GM12878 (cell line): ENCODE data around the gene KIRREL2. TPM values are rescaled to one million over a fixed set of nuclear protein-coding genes. Genes with fewer than 3 reads are reported as not detected.

Experiments used
- ATAC-seq: fragments of 200-7000 bp; cut with Tn5 transposase; 3 replicates; pipeline ENCODE4 v1.9.1; 2020; ENCODE audit warnings: mild to moderate bottlenecking, moderate library complexity
- BruUV-seq: library from RNA; stranded (reverse); fragments of 400-500 nt; replicated peaks from 2 replicates; lab custom pipeline; 2021; lab: Mats Ljungman, UMichigan
- CTCF ChIA-PET: fragments of 300-600 bp; sonication (Branson Sonifier 250); formaldehyde crosslinking; extraction: SDS; loops from one replicate; lab custom pipeline; 2021; ENCODE audit warnings: inconsistent platforms; lab: Yijun Ruan, JAX
- POLR2A ChIA-PET: fragments of 350-600 bp; formaldehyde crosslinking; extraction: SDS; loops from one replicate; lab custom pipeline; 2021; ENCODE audit warnings: inconsistent platforms; lab: Charles Lee
- RAD21 ChIA-PET: fragments of 300-600 bp; sonication (Branson Sonifier 250); formaldehyde crosslinking; loops from one replicate; lab custom pipeline; 2023; ENCODE audit warnings: antibody characterized with exemption; ENCODE audit not compliant: unreplicated experiment; lab: Charles Lee
- SMC1A ChIA-PET: fragments of 300-600 bp; sonication (Branson Sonifier 250); formaldehyde crosslinking; loops from one replicate; lab custom pipeline; 2023; ENCODE audit not compliant: unreplicated experiment, uncharacterized antibody; lab: Charles Lee
- DNase-seq: peaks from one replicate; pipeline ENCODE4 v3.0.0-alpha.2; 2011; ENCODE audit warnings: low read depth, low spot score
- FAIRE-seq: peaks from 3 replicates; lab custom pipeline; 2011; peaks lifted over from hg19 to GRCh38; lab: Jason Lieb, UNC
- H2AFZ ChIP-seq: 2 replicates; pipeline ENCODE4 v1.6.0; 2011; ENCODE audit warnings: low read depth, low read length, control low read depth; ENCODE audit not compliant: control insufficient read depth
- H3K27ac ChIP-seq: 2 replicates; pipeline ENCODE4 v1.5.1; 2011; ENCODE audit warnings: control low read depth; ENCODE audit not compliant: control insufficient read depth, insufficient read depth
- H3K27me3 ChIP-seq, 2 experiments: replicated peaks in 1 of 2; 2 replicates each; pipeline versions ENCODE4 v1.6.0 to v1.6.1; 2011; ENCODE audit warnings: low read length in 1 of 2; ENCODE audit not compliant: control insufficient read depth in 2 of 2, insufficient read depth in 2 of 2
- H3K36me3 ChIP-seq, 2 experiments: 2 replicates each; pipeline ENCODE4 v1.5.1; 2011; ENCODE audit warnings: low read length in 1 of 2; ENCODE audit not compliant: control insufficient read depth in 2 of 2, insufficient read depth in 2 of 2
- H3K4me1 ChIP-seq: 2 replicates; pipeline ENCODE4 v1.6.1; 2011; ENCODE audit warnings: mild to moderate bottlenecking, low read length, moderate library complexity, mixed read lengths; ENCODE audit not compliant: control insufficient read depth, insufficient read depth
- H3K4me2 ChIP-seq: 2 replicates; pipeline ENCODE4 v1.6.0; 2011; ENCODE audit warnings: control low read depth; ENCODE audit not compliant: control insufficient read depth, insufficient read depth
- H3K4me3 ChIP-seq: fragments of 200-600 bp; sonication (generic); 2 replicates; pipeline ENCODE4 v1.5.1; 2016
- H3K79me2 ChIP-seq: 2 replicates; pipeline ENCODE4 v1.6.0; 2011; ENCODE audit warnings: low read length; ENCODE audit not compliant: control insufficient read depth, insufficient read depth
- H3K9ac ChIP-seq: 2 replicates; pipeline ENCODE4 v1.8.0; 2011; ENCODE audit warnings: low read length, control low read depth, mixed read lengths; ENCODE audit not compliant: control insufficient read depth, insufficient read depth
- H3K9me3 ChIP-seq: replicated peaks from 3 replicates; pipeline ENCODE4 v1.5.1; 2011; ENCODE audit warnings: mild to moderate bottlenecking, low read length; ENCODE audit not compliant: control insufficient read depth, insufficient read depth
- H4K20me1 ChIP-seq: 2 replicates; pipeline ENCODE4 v1.6.0; 2011; ENCODE audit not compliant: control insufficient read depth, insufficient read depth
- CBFB ChIP-seq: IDR thresholded peaks from 2 replicates; pipeline ENCODE4 v1.6.1; 2016; ENCODE audit warnings: antibody characterized with exemption, low read depth
- CBX5 ChIP-seq: sonication (generic); IDR thresholded peaks from 2 replicates; pipeline ENCODE4 v1.6.1; 2016; ENCODE audit warnings: low read depth, moderate library complexity, mild to moderate bottlenecking, inconsistent platforms
- CREB1 ChIP-seq: IDR thresholded peaks from 2 replicates; pipeline ENCODE4 v1.6.1; 2012; ENCODE audit warnings: low read depth, mild to moderate bottlenecking, inconsistent platforms
- EED ChIP-seq: sonication (generic); IDR thresholded peaks from 2 replicates; pipeline ENCODE4 v1.6.1; 2016; ENCODE audit warnings: antibody characterized with exemption, low read depth
- EP300 ChIP-seq, 2 experiments: fragments of 150-350 bp in 1 of 2; IDR thresholded peaks; 2 replicates each; pipeline ENCODE4 v1.6.1; 2011 to 2012; ENCODE audit warnings: low read depth in 2 of 2, low read length in 2 of 2, borderline replicate concordance in 1 of 2, improper control_type of control experiment in 1 of 2, inconsistent platforms in 1 of 2; ENCODE audit not compliant: control insufficient read depth in 1 of 2
- ETV6 ChIP-seq, 2 experiments: fragments of 450-650 bp in 1 of 2; IDR thresholded peaks in 1 of 2; conservative IDR thresholded peaks in 1 of 2; 2 replicates each; pipeline ENCODE4 v1.6.1; 2014; ENCODE audit warnings: antibody characterized with exemption in 1 of 2, borderline replicate concordance in 1 of 2, low read depth in 1 of 2, mild to moderate bottlenecking in 1 of 2, moderate library complexity in 1 of 2
- EZH2 ChIP-seq: IDR thresholded peaks from 2 replicates; pipeline ENCODE4 v1.6.1; 2012; ENCODE audit warnings: low read depth, mild to moderate bottlenecking, control low read depth, inconsistent platforms, low read length, borderline replicate concordance; ENCODE audit not compliant: control insufficient read depth
- HCFC1 ChIP-seq: fragments of 150-350 bp; IDR thresholded peaks from 2 replicates; pipeline ENCODE4 v1.6.1; 2014; ENCODE audit warnings: low read length
- JUND ChIP-seq: IDR thresholded peaks from 2 replicates; pipeline ENCODE4 v1.6.1; 2012; ENCODE audit warnings: low read depth, mild to moderate bottlenecking, low read length, improper control_type of control experiment, moderate library complexity
- MEF2A ChIP-seq: IDR thresholded peaks from 2 replicates; pipeline ENCODE4 v1.6.1; 2011; ENCODE audit warnings: low read depth, mild to moderate bottlenecking, low read length, moderate library complexity; ENCODE audit not compliant: insufficient read depth
- POLR2A ChIP-seq: IDR thresholded peaks from 2 replicates; pipeline ENCODE4 v1.6.1; 2011; ENCODE audit warnings: low read depth, mild to moderate bottlenecking, low read length
- POU2F2 ChIP-seq: IDR thresholded peaks from 3 replicates; pipeline ENCODE4 v1.6.1; 2011; ENCODE audit warnings: low read depth, mild to moderate bottlenecking, low read length, borderline replicate concordance
- RCOR1 ChIP-seq: conservative IDR thresholded peaks from 2 replicates; pipeline ENCODE4 v1.6.1; 2012; ENCODE audit warnings: low read depth, low read length, improper control_type of control experiment
- SMARCA5 ChIP-seq: fragments of 450-650 bp; IDR thresholded peaks from 2 replicates; pipeline ENCODE4 v1.6.1; 2017; ENCODE audit warnings: mild to moderate bottlenecking
- SPI1 ChIP-seq: IDR thresholded peaks from 2 replicates; pipeline ENCODE4 v1.6.1; 2011; ENCODE audit warnings: low read depth, mild to moderate bottlenecking, low read length, moderate library complexity, borderline replicate concordance; ENCODE audit not compliant: insufficient read depth
- SRF ChIP-seq, 2 experiments: IDR thresholded peaks; 2 replicates each; pipeline ENCODE4 v1.6.1; 2011; ENCODE audit warnings: low read depth in 2 of 2, low read length in 2 of 2, mild to moderate bottlenecking in 1 of 2, moderate library complexity in 1 of 2
- ZNF217 ChIP-seq: fragments of 450-650 bp; IDR thresholded peaks from 2 replicates; pipeline ENCODE4 v1.6.1; 2017; ENCODE audit warnings: antibody characterized with exemption, mild to moderate bottlenecking
- WGBS: methylation state at CpG from one replicate; pipeline ENCODE4 v1.1.6; 2016; ENCODE audit warnings: low lambda C conversion rate; ENCODE audit not compliant: insufficient replicate concordance, insufficient coverage; ENCODE audit errors: missing lambda C conversion rate; 5-methylcytosine and 5-hydroxymethylcytosine counted together
- in situ Hi-C: fragments of 300-500 bp; cut with MboI; formaldehyde crosslinking; loops from 9 replicates; pipeline ENCODE4 v1.14.3; 2018; ENCODE audit warnings: mixed read lengths
- intact Hi-C: fragments of 100-400 bp; cut with micrococcal nuclease; formaldehyde crosslinking; loops from one replicate; pipeline ENCODE4 v1.14.2; 2022; ENCODE audit not compliant: unreplicated experiment
- polyA plus RNA-seq, 11 experiments: library from polyadenylated mRNA; depleted of rRNA in 4 of 11; unstranded in 6 of 11; stranded (reverse) in 5 of 11; fragments of >200 nt; fragmentation: Nextera tagmentation in 4 of 11; fragmentation: Illumina TruSeq in 1 of 11; extraction: Ambion mirVana in 4 of 11; extraction: Trizol in 1 of 11; gene quantifications; 1 replicate in 1 of 11; 2 replicates in 10 of 11; pipeline versions ENCODE4 v1.2.1 to v1.2.3, GENCODE V29; 2011 to 2016; ENCODE audit warnings: inconsistent platforms in 2 of 11, missing spikeins in 2 of 11, low read depth in 1 of 11
- total RNA-seq, 4 experiments: library from RNA; depleted of rRNA in 3 of 4; stranded (reverse); fragments of >200 nt in 3 of 4; fragmentation: Illumina TruSeq in 1 of 4; extraction: Trizol in 1 of 4; gene quantifications; 2 replicates each; pipeline versions ENCODE4 v1.2.1 to v1.2.3, GENCODE V29; 2013 to 2021
- TF ChIP-seq, protein P1 (sequence below): IDR thresholded peaks from 2 replicates; pipeline ENCODE4 v1.6.1; 2011; ENCODE audit warnings: mild to moderate bottlenecking, low read depth, low read length, moderate library complexity; ENCODE audit not compliant: insufficient replicate concordance
- TF ChIP-seq, protein P2 (sequence below): fragments of 150-350 bp; IDR thresholded peaks from 2 replicates; pipeline ENCODE4 v1.6.1; 2014; ENCODE audit warnings: mild to moderate bottlenecking, low read depth, low read length

The KIRREL2 gene
- total and polyA plus RNA-seq, 10 of the 15 experiments (the other 5 are each of a cell fraction or from before 2014, with no cell fraction given), result 0.03 to 0.06 TPM; not detected in 8

DNA sequence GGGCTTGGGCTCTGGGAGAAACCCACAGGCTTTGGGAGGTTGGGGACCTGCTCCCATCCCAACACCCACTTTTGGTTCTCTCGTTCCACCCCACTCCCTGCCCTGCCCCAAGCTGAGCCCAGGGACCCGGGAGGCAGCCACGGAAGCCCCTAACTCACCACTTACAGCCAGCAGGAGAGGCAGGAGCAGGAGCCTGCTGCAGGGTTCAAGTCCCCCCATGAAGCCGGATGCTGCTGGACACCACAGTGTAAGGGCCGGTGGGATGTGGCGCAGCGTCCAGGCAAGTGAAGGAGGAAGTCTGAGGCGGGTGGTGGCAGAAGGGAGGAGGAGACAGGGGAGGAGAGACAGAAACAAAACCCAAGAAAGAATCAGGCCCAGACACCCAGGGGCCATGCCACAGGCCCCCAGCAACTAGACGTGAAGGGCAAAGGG, 51.3 kb downstream of the KIRREL2 start, which contains the start of gene TYROBP (continued):
- TF ChIP-seq, protein P1, sequence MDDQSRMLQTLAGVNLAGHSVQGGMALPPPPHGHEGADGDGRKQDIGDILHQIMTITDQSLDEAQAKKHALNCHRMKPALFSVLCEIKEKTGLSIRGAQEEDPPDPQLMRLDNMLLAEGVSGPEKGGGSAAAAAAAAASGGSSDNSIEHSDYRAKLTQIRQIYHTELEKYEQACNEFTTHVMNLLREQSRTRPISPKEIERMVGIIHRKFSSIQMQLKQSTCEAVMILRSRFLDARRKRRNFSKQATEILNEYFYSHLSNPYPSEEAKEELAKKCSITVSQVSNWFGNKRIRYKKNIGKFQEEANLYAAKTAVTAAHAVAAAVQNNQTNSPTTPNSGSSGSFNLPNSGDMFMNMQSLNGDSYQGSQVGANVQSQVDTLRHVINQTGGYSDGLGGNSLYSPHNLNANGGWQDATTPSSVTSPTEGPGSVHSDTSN, result no peak
- TF ChIP-seq SRF (IDR thresholded peaks at IDR 0.05; ENCODE audit: low read depth in 2 of 2, low read length in 2 of 2), result no peak
- no peak for TF ChIP-seq MEF2A
- TF ChIP-seq CBX5, result no peak
- no peak for TF ChIP-seq CBFB
- TF ChIP-seq, all 136 proteins: peak for 0

DNA sequence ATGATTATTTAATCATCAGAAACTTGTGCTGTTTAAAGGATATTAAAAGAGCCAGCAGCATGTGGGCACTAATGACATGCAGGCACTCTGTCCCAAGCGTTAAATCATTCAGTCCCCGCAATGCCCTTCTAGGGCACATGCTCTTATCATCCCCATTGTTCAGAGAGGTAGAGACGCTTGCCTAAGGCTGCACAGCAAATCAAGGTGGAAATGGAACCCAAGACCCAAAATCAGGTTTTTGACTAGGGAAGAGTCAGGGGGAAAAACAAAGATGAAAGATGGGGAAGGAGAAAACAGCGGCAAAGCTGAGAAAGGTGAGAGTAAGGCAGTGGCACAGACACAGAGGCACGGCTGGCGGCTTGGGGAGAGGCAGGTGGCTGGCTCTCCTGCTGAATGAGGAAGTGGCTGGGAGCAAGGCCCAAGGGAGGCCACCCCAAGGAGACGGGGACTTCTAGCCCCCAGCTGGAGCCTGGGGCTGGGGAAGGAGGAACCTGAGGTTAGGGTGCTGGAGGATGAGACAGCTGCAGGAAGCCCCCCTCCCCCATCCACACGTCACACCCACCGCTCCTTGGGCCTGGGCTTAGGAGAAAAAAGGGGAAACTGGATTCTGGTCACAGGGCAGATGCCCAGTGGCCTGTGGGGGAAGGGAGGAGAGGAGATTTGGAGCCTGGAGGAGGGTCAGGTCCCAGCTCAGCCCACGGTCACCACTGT, 52.4 kb downstream of the KIRREL2 start:
- DNase-seq, result no peak
- peak overlapping the region; percentile 88 for H3K27ac ChIP-seq
- ChIA-PET SMC1A (interaction anchor here (0.6 to 1.5 kb wide), 4 partner anchors 8 to 71 kb away, joined by 3 to 4 read pairs (median 3); no protein-coding TSS in a partner anchor), CTCF (interaction anchor here (0.9 to 1.7 kb wide), 4 partner anchors 22 to 360 kb away, joined by 3 to 7 read pairs (median 4); partner anchors contain the start of gene ALKBH6), POLR2A (interaction anchor here (0.7 to 1.3 kb wide), 4 partner anchors 9 to 26 kb away, joined by 3 to 6 read pairs (median 3); partner anchors contain the start of gene NFKBID), RAD21 (interaction anchor here (1.0 to 1.7 kb wide), 4 partner anchors 9 to 165 kb away, joined by 4 to 10 read pairs (median 5); partner anchors contain the start of gene NFKBID)
- H3K79me2 ChIP-seq, result no peaks in the 10 kb centered on the region
- H3K4me1 ChIP-seq, result peaks cover 55% of the 10 kb centered on the region
- H3K9ac ChIP-seq, result peak overlapping the region; percentile 67
- peak overlapping the region; percentile 89 for H2AFZ ChIP-seq
- intact Hi-C loops (no loop called here), in situ Hi-C loops (loop anchor here (10.0 kb wide), 1 partner anchor 574 kb away; no protein-coding TSS in a partner anchor)
- WGBS, result 44% methylated on average over 10 of the region's 10 CpGs
- peak overlapping the region; percentile 84 for H3K4me2 ChIP-seq
- BruUV-seq, result no TSS peak
- no peaks in the 10 kb centered on the region for H3K9me3 ChIP-seq
- H3K4me3 ChIP-seq, result no peak overlapping the region
- H3K36me3 ChIP-seq, result no peaks in the 10 kb centered on the region
- FAIRE-seq, result no peak
- peak; percentile 78 for ATAC-seq
- no peaks in the 10 kb centered on the region for H3K27me3 ChIP-seq
- H4K20me1 ChIP-seq, result no peaks in the 10 kb centered on the region
- peak; percentile 64 to 77; a peak in 3 of 4 replicates for TF ChIP-seq EP300 (IDR thresholded peaks at IDR 0.05; ENCODE audit: borderline replicate concordance in 1 of 2, control insufficient read depth in 1 of 2, low read depth in 2 of 2, low read length in 2 of 2)
- TF ChIP-seq EZH2, result no peak
- TF ChIP-seq EED, result peak; percentile 99
- TF ChIP-seq SMARCA5, result peak; percentile 99
- peak; percentile 95 for TF ChIP-seq ZNF217
- TF ChIP-seq RCOR1, result 0 out of 2 replicates have a peak, but pooled peaks have one; percentile 28
- peak; percentile 94 for TF ChIP-seq SPI1
- no peak for TF ChIP-seq JUND
- TF ChIP-seq, protein P2, sequence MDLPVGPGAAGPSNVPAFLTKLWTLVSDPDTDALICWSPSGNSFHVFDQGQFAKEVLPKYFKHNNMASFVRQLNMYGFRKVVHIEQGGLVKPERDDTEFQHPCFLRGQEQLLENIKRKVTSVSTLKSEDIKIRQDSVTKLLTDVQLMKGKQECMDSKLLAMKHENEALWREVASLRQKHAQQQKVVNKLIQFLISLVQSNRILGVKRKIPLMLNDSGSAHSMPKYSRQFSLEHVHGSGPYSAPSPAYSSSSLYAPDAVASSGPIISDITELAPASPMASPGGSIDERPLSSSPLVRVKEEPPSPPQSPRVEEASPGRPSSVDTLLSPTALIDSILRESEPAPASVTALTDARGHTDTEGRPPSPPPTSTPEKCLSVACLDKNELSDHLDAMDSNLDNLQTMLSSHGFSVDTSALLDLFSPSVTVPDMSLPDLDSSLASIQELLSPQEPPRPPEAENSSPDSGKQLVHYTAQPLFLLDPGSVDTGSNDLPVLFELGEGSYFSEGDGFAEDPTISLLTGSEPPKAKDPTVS, result no peak
- TF ChIP-seq POLR2A, result peak; percentile 39; the same call in 1 of the 2 replicates
- peak; percentile 90 for TF ChIP-seq CREB1
- TF ChIP-seq ETV6 (conservative IDR thresholded peaks at IDR 0.05 in 1 of 2, IDR thresholded peaks at IDR 0.05 in 1 of 2; ENCODE audit: borderline replicate concordance in 1 of 2, low read depth in 1 of 2), result peak in 1 of 2 experiments; percentile 60; a peak in 2 of 4 replicates
- peak; percentile 48; the same call in 1 of the 2 replicates for TF ChIP-seq CBFB
- TF ChIP-seq HCFC1, result peak; percentile 9; the same call in 1 of the 2 replicates
- TF ChIP-seq POU2F2, result peak; percentile 32; the same call in 1 of the 3 replicates
